Kidney epithelial cell (primary cell): ENCODE measurements around the gene DEPDC4. TPM values are rescaled to one million over a fixed set of nuclear protein-coding genes. Genes with fewer than 3 reads are reported as not detected.
"Not testable (repeated sequence)": the region's sequence is repeated elsewhere in the genome, so short reads cannot be mapped to it uniquely, and the experiment has no call there.

ENCODE experiments used
- DNase-seq: peaks from one replicate; pipeline ENCODE4 v3.0.0-alpha.2; 2010; ENCODE audit warnings: low read depth
- H3K27me3 ChIP-seq: 2 replicates; pipeline ENCODE4 v1.6.0; 2011; ENCODE audit warnings: low read length; ENCODE audit not compliant: control insufficient read depth, insufficient read depth
- H3K36me3 ChIP-seq: 2 replicates; pipeline ENCODE4 v1.5.1; 2011; ENCODE audit warnings: low read length; ENCODE audit not compliant: control insufficient read depth, insufficient read depth
- H3K4me3 ChIP-seq: 2 replicates; pipeline ENCODE4 v1.5.1; 2011; ENCODE audit warnings: low read depth, mild to moderate bottlenecking, control low read depth, low read length
- CTCF ChIP-seq: IDR thresholded peaks from 2 replicates; pipeline ENCODE4 v1.5.1; 2011; ENCODE audit warnings: mild to moderate bottlenecking, moderate library complexity, low read length, control low read depth, inconsistent platforms; ENCODE audit not compliant: insufficient read depth, poor library complexity, severe bottlenecking
- total RNA-seq: library from RNA; depleted of rRNA; stranded (reverse); fragments of >200 nt; gene quantifications from 2 replicates; pipeline ENCODE4 v1.2.3, GENCODE V29; 2015

The DEPDC4 gene
- total RNA-seq, 1 donor from 2014 or later = 1.0 TPM

GRCh38 chr12:100225491-100225890 is 41.4 kb downstream of the DEPDC4 start:
- Histone ChIP-seq H3K36me3 (no peaks in the 10 kb centered on the region), H3K27me3 (no peaks in the 10 kb centered on the region), H3K4me3 (no peak overlapping the region)
- DNase-seq = no peak
- TF ChIP-seq CTCF = no peak

- not testable (repeated sequence) for H3K4me3 ChIP-seq, H3K27me3 ChIP-seq, DNase-seq, H3K36me3 ChIP-seq
Measured at GRCh38 chr12:100222173-100222572, 44.7 kb downstream of the DEPDC4 start.

- TF ChIP-seq CTCF = no peak
Measured at GRCh38 chr12:100221523-100221922, 45.4 kb downstream of the DEPDC4 start.

GRCh38 chr12:100219328-100220109 is 47.4 kb downstream of the DEPDC4 start:
- no peak for DNase-seq
- Histone ChIP-seq H3K4me3 (no peak overlapping the region), H3K27me3 (no peaks in the 10 kb centered on the region), H3K36me3 (no peaks in the 10 kb centered on the region)
- TF ChIP-seq CTCF = no peak

More at GRCh38 chr12:100221523-100221922, 45.4 kb downstream of the DEPDC4 start:
- Histone ChIP-seq H3K27me3 (no peaks in the 10 kb centered on the region), H3K36me3 (no peaks in the 10 kb centered on the region), H3K4me3 (no peak overlapping the region)
- DNase-seq = no peak

GRCh38 chr12:100216337-100216736 is 50.5 kb downstream of the DEPDC4 start:
- no peaks in the 10 kb centered on the region for H3K36me3 ChIP-seq

GRCh38 chr12:100215209-100215608 is 51.7 kb downstream of the DEPDC4 start:
- no peaks in the 10 kb centered on the region for H3K36me3 ChIP-seq
- no peak for DNase-seq
- no peaks in the 10 kb centered on the region for H3K27me3 ChIP-seq
- no peak for TF ChIP-seq CTCF
- H3K4me3 ChIP-seq = no peak overlapping the region

More at GRCh38 chr12:100216337-100216736, 50.5 kb downstream of the DEPDC4 start:
- Histone ChIP-seq H3K4me3 (no peak overlapping the region), H3K27me3 (no peaks in the 10 kb centered on the region)
- no peak for DNase-seq
- TF ChIP-seq CTCF = no peak
